GM12875 (cell line): Measurements from ENCODE around the gene UNCX.

Source experiments
- H3K4me3 ChIP-seq: one replicate; pipeline ENCODE4 v1.5.1; 2011; ENCODE audit warnings: low read depth, low read length, control low read depth
- CTCF ChIP-seq: IDR thresholded peaks from 2 replicates; pipeline ENCODE4 v1.5.1; 2011; ENCODE audit warnings: low read depth, mild to moderate bottlenecking, control low read depth, inconsistent platforms, low read length, moderate library complexity, borderline replicate concordance; ENCODE audit not compliant: insufficient read depth

Gene UNCX

GRCh38 chr7:1247527-1248041 is 14.9 kb downstream of the UNCX start:
- TF ChIP-seq CTCF: no peak
- no peak overlapping the region for H3K4me3 ChIP-seq

GRCh38 chr7:1248143-1248915 is 15.7 kb downstream of the UNCX start:
- TF ChIP-seq CTCF: no peak
- H3K4me3 ChIP-seq: no peak overlapping the region

GRCh38 chr7:1248916-1249581 is 16.4 kb downstream of the UNCX start:
- no peak for TF ChIP-seq CTCF
- H3K4me3 ChIP-seq: no peak overlapping the region

GRCh38 chr7:1249731-1250130 is 17.1 kb downstream of the UNCX start:
- TF ChIP-seq CTCF: no peak
- H3K4me3 ChIP-seq: no peak overlapping the region

- no peak for TF ChIP-seq CTCF
Observed at GRCh38 chr7:1250901-1251300, 18.2 kb downstream of the UNCX start.

GRCh38 chr7:1251796-1252539 is 19.3 kb downstream of the UNCX start:
- no peak for TF ChIP-seq CTCF

More at GRCh38 chr7:1250901-1251300, 18.2 kb downstream of the UNCX start:
- H3K4me3 ChIP-seq: no peak overlapping the region

More at GRCh38 chr7:1251796-1252539, 19.3 kb downstream of the UNCX start:
- no peak overlapping the region for H3K4me3 ChIP-seq
